Omental fat pad (tissue), 4 donors: ENCODE measurements around the gene PLAAT2. TPM values are rescaled to one million over a fixed set of nuclear protein-coding genes. Genes with fewer than 3 reads are reported as not detected.

ENCODE experiments used
- ATAC-seq: fragments of 150-250 bp; one replicate; pipeline ENCODE4 v1.9.1; 2016; ENCODE audit warnings: mild to moderate bottlenecking, moderate library complexity; ENCODE audit not compliant: low FRiP score
- DNase-seq: peaks from one replicate; pipeline ENCODE4 v3.0.0-alpha.2; 2019; ENCODE audit warnings: low spot score
- total RNA-seq, 4 donors: library from RNA; depleted of rRNA; stranded (reverse); fragments of >200 nt; gene quantifications; one replicate each; pipeline ENCODE4 v1.1.0, GENCODE V29; 2016
- TF ChIP-seq, protein P1 (sequence below), 3 donors: fragments of 450-650 bp; IDR thresholded peaks; one replicate each; pipeline ENCODE4 v1.5.1; 2016 to 2017; ENCODE audit warnings: antibody characterized with exemption in 3 of 3, mild to moderate bottlenecking in 3 of 3, moderate library complexity in 2 of 3

PLAAT2 gene
- under 1 TPM in 1 of 4 donors, not detected in 3; 0.65 TPM for total RNA-seq

GRCh38 chr11:63563201-63564055 is at the start of gene PLAAT2:
Gene PLAAT2 (minus strand): TSS chr11:63563379. CDS start chr11:63563324, 55 bp downstream.
- ATAC-seq (no peak), DNase-seq (no peak)
- TF ChIP-seq, protein P1, sequence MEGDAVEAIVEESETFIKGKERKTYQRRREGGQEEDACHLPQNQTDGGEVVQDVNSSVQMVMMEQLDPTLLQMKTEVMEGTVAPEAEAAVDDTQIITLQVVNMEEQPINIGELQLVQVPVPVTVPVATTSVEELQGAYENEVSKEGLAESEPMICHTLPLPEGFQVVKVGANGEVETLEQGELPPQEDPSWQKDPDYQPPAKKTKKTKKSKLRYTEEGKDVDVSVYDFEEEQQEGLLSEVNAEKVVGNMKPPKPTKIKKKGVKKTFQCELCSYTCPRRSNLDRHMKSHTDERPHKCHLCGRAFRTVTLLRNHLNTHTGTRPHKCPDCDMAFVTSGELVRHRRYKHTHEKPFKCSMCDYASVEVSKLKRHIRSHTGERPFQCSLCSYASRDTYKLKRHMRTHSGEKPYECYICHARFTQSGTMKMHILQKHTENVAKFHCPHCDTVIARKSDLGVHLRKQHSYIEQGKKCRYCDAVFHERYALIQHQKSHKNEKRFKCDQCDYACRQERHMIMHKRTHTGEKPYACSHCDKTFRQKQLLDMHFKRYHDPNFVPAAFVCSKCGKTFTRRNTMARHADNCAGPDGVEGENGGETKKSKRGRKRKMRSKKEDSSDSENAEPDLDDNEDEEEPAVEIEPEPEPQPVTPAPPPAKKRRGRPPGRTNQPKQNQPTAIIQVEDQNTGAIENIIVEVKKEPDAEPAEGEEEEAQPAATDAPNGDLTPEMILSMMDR (IDR thresholded peaks at IDR 0.05): no peak

GRCh38 chr11:63612181-63612580 is 49.0 kb upstream of the PLAAT2 start:
- DNase-seq (no peak), ATAC-seq (no peak)
- TF ChIP-seq, protein P1 (IDR thresholded peaks at IDR 0.05): no peak

DNA sequence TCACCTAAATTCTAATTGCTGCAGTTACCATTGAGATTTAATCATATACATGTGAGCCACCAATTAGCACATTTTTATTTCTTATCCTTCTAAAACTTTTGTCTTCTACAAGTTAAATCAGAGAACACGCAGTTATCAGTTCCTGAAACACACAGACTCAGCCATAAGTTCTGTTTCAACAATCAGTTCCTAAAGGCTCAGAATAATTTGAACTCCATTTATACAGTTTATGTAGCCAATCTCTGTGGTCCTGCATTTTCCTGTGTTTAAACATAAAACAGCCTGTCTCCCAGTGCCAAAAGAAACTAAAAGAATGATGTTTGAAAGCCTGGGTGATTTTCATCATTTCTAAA is 48.2 kb upstream of the PLAAT2 start:
- TF ChIP-seq, protein P1 (IDR thresholded peaks at IDR 0.05): no peak
- DNase-seq (no peak), ATAC-seq (no peak)

DNA sequence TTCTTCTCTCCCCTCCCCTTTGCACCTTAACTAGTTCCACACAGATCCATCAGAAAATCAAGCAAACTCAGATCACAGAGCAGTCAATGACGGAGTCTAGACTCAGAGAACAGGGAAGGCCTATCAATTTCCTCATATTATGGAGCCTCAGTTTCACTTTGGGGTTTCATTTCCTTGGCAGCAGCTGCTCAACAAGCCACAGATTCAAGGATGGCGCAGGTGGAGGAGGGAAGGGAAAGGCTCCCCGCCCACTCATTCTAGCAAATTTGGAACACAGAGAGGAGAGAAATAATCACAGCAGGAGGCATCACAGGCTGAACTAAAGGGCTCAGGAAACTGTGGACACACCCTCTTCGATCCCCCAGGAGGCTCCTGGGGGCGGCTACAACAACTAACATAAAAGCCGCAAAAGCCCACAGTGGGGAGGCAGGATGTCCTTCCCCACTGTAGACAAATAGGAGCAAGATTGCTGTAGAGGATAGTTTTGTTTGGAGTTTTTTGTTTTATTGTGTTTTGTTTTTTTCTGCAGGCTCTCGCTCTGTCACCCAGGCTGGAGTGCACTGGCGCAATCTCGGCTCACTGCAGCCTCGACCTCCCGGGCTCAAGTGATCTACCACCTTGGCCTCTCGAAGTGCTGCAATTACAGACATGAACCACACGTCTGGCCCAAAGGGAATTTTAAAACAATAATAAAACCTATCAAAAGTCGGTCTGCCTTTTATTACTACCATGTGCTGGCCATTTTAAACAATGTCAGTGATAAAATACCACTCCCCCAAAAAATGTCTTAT is 47.6 kb upstream of the PLAAT2 start:
- no peak for ATAC-seq
- no peak for DNase-seq
- TF ChIP-seq, protein P1 (IDR thresholded peaks at IDR 0.05): no peak

DNA sequence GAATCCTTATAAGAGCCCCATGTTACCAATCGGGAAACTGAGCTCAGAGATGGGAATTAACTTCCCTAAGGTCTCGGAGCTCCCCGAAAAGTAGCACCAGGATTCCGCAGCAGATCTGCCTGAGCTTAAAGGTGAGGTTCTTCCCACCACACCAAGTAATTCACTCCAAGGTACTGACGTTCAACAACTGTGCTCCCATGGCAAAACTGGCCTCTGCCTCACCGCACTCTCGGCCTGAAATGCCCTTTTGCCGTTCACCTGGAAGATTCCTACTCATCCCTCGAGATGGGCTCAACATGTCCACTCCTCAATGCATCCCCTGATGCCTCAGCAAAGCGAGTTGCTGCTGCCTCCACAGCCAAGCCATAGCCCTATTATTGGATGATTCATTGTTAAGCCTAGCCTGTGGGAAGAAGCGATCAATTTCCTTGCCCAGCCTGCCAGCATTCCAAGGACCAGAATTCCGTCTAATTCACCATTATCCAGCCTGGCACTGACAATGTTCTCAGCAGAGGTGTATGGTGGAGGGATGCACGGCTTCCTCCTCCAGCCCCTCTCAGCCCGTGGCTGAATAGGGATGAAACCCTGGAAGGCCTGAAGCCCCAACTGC is 46.9 kb upstream of the PLAAT2 start:
- TF ChIP-seq, protein P1 (IDR thresholded peaks at IDR 0.05): no peak
- no peak for ATAC-seq
- no peak for DNase-seq

- ATAC-seq (no peak), DNase-seq (no peak)
- TF ChIP-seq, protein P1 (IDR thresholded peaks at IDR 0.05): no peak
Measured at GRCh38 chr11:63609536-63609935, 46.4 kb upstream of the PLAAT2 start.
